CD4-positive, alpha-beta T cell treated with Interferon alpha-2 for 1 hour (primary cell): ENCODE measurements around the gene SPTLC2.
"Not testable (repeated sequence)": the region's sequence is repeated elsewhere in the genome, so short reads cannot be mapped to it uniquely, and the experiment has no call there.

Experiments
- DNase-seq, 2 donors: peaks; one replicate each; pipeline ENCODE4 v3.0.0-alpha.2; 2020 to 2022

Gene SPTLC2

DNA sequence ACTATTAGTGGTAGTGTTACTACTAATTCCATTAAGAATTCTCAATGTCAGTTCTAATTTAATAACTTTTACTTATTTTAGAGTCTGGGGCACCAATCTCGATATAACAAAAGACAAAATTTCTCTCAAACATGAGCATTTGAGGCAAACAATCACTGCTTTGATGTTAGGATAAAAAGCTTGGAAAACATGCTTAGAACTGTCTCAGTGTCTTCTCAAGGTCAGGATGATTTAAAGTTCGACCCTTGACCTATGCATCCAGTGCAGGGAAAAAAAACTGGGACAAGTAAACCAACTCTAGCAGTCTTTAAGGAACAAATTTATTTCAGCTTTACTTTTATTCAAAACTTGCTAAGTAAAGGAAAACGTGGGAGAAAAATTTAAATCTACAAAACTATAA lies 31.1 kb downstream of the SPTLC2 start:
- DNase-seq, result no peak

DNA sequence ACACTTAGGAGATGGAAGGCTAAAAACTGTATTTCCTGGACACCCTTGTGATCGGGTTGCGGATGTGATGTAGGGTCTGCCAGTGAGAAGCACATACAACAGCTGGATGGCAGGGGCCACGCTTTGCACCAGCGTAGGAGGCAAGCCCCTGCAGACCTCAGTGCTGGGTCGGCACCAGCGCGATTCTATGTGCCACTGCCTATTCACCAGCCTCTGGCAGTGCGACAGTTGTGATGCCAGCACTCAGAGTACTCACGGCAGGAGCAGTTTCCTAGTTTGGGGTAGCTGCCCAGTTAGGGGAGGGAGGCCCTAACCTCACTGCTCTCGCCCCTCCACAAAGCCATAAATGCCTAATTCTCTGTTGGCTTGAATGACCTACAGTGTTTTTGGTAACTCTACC lies 31.6 kb downstream of the SPTLC2 start:
- no peak for DNase-seq

DNA sequence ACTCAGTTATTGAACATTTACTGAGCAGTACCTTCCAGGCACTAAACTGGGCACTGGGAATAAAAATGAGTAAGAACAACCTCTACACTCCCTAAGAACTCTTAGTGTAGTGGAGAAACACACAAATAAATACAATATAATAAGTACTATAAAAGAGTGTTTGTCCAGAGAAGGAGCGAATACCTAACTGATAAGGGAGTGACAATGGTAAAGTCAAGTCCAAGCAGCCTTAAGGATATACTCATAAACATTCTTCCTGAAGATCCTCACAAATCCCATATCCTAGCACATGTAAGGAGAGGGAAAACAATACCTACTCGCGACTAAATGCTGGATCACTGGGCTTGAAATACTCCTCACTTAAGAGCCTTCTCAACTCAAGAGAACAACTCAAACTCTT lies 32.8 kb downstream of the SPTLC2 start:
- no peak for DNase-seq

DNA sequence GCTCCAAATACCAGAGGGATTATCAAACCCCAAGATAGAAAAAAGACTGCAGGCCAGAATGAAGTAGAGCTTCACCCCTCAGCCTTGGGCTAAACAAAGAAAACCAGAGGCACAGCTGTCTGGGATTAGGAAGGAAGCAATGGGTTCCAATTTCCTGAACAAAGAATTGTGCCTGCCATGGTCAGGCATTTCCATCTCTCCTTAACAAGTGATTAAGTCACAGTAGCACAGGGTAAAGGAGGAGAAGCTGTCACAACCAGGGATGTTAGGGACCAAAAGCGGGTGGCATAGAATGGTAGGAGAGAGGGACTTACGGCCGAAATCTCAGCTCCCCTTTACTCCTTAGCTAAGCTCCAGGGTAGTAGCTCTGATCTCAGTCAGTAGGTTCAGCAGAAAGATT lies 33.9 kb downstream of the SPTLC2 start:
- no peak for DNase-seq

DNA sequence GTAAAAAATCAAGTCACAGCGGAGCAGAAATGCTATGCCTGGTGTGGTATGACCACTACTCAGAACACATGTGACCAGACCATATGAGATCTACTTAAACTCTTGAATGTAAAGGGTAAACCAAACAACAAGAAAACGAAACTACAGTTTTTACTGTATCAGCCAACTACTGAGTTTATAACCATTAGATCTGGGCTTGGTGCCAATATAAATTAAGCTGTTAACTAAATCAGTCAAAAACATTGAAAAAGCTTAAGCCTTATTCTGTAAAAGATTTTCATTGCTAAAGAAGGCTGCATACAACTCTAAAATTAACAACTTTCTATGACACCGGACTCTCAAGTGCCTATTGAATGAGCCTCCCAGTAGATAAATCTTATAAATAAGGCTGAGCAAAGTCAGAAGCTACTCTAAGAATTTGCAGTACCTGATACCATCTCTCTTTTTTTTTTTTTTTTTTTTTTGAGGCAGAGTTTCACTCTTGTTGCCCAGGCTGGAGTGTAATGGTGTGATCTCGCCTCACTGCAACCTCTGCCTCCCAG lies 35.4 kb downstream of the SPTLC2 start:
- DNase-seq, result peak in 1 of 2 donors; percentile 70

DNA sequence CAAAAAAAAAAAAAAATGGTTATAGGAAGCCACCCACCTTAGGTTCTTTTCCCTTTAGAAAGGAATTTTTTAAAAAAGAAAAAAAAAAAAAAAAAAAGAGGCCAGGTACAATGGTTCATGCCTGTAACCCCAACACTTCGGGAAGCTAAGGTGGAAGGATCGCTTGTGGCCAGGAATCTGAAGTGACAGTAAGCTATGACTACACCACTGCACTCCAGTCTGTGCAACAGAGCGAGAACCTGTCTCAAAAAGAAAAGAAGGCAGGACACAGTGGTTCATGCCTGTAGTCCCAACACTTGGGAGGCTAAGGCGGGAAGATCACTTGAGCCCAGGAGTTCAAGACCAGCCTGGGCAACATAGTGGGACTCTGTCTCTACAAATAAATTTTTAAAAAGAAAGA lies 36.0 kb downstream of the SPTLC2 start:
- DNase-seq, result no peak

DNA sequence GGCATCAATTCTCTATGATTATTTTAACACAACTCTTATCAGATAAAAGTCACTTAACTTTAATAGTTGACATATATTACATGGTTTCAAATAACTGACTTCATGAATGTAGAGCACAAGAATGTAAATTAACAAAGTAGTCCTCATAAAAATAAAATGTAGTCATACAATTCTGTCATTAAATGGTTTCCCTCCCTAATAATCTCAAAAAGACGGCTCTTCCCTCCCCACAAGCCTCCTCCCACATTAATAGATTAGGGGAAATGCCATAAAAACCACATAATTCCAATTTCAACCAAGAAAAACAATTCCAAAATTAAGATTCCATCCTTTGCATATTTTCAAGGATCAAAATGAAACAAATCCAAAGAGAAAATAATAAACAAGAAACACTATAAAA lies 36.7 kb downstream of the SPTLC2 start:
- DNase-seq, result no peak

DNA sequence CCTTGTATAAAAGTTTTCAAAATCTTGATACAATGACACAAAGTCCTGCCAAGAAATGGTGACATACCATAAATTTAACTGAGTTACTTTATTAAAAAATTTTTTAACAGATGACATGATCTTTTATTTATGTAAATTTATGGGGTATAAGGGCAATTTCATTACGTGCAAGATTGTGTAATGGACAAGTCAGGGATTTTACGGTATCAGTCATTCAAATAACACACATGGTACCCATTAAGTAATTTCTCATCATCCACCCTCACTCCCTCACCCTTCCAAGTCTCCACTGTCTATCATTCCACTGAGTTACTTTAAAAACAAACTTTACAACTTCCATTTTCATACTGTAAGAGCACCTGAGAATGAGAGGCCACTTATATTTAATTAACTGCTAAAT lies 37.4 kb downstream of the SPTLC2 start:
- DNase-seq, result no peak

DNA sequence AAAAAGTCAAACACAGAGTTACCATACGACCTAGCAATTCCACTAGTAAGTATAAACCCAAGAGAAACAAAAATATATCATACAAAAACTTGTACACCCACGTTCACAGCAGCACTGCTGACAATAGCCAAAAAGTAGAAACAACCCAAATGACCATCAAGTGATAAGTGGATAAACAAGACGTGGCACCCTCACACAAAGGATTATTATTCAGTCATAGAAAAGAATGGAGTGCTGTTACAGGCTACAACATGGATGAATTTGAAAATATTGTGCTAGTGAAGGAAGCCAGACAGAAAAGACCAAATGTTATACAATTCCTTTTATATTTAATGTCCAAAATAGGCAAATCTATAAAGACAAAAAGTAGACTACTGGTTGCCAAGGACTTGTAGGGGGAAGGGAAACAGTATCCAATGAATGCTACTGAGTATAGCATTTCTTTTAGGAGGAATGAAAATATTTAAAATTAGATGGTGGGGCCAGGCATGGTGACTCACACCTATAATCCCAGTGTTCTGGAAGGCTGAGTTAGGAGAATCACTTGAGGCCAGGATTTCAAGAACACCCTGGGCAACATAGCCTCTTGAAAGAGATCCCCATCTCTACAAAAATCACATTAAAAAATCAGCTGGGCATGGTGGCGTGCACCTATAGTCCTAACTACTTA lies 41.9 kb downstream of the SPTLC2 start:
- no peak for DNase-seq

DNA sequence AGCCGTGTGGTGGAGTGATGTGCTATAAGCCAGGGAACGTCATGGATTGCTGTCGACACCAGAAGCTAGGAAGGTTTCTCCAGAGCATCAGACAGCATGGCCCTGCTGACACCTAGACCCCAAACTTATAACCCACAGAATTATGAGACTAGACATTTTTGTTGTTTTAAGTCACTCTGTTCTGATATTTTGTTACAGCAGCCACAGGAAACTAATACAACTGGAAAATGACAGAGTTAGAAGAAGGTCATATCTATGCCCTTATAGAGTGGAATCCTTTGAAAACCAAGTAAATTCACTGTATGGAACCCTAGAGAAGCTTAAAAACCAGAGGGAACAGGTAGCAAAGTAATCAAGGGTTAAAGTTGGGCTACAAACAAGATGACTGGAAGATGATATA lies 42.5 kb downstream of the SPTLC2 start:
- no peak for DNase-seq

DNA sequence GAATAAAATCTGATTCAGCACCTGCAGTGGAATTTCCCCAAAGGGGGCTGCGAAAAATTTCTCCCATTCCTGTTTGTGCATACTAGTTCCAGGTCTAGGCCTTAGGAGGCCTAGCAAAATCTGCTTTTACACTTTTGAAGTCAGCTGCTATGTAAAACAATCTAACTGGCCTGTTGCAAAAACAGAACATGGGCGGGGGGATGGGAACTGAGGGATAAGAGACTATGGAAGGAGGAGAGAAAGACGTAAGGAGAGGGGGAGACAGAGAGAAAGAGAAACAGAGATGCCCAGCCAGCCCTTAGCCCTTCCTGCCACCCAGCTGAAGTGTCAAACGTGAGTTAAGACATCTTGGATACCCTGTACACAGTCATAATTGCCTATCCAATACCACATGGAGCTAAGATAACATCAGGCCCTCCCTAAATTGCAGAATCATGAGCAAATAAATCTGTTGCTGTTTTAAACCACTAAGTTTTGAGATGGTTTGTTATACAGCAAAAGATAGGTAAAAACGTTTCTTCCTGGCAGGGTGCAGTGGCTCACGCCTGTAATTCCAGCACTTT lies 45.6 kb downstream of the SPTLC2 start:
- no peak for DNase-seq

DNA sequence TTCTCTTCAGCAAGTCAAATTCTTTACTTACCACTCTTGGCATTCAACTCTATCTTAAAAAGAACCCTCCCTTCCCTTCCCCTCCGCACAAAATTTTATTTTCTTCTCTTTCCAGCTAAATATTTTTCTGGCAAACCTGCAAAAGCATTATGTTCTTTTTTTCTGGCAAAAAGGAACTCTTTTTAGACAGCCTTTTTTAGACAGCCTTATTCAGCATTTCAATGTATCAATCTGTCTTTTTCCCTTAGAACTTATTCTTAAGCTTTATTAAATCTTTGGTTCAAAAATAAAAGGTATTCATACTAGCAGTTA lies 50.5 kb downstream of the SPTLC2 start:
- DNase-seq, result no peak

DNA sequence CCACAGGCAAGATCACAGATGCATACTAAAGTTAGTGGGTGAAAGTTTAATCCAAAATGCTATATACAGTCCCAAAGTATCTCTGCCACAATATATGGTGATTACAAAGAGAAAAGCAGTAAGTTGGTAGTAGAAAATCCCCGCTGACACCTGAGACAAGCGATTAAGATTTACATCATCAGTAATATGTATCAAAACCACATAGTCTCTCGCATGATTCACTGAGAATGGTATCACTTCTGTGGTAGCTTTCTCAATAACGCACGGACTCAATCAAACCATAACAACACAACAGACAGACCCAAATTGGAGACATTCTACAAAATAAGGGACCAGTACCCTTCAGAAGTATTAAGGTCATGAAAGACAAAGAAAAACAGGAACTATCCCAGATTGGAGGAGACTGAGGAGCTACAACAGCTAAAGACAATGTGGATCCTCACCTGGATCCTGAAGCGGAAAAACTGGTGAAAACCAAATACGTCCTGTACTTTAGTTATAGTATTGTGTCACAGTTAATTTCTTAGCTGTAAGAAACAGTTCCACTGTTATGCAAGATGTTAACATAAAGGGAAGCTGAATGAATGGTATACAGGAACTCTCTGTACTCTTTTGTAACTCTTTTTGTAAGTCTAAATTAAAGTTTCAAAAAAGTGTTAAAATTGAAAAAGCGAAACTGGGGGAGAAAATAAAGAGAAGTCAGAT lies 51.0 kb downstream of the SPTLC2 start:
- DNase-seq, result no peak

DNA sequence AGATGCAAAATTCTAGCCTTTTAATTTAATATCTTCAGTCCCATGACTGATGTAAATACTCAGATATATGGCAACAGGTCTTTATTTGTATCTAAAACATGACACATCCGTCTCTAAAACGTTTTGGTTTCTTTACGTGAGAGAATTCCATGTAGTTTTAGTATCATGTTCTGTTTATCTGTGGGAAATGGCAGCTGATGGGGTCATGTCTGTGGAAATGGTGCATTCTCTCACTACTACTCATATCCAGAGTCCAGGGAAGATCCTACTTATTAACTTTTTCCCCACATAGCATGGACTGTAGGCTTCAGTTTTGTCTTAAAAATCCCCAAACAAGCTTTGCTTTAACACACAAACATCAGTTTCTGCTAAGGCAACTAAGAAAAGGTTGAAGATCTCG lies 53.8 kb downstream of the SPTLC2 start:
- no peak for DNase-seq

DNA sequence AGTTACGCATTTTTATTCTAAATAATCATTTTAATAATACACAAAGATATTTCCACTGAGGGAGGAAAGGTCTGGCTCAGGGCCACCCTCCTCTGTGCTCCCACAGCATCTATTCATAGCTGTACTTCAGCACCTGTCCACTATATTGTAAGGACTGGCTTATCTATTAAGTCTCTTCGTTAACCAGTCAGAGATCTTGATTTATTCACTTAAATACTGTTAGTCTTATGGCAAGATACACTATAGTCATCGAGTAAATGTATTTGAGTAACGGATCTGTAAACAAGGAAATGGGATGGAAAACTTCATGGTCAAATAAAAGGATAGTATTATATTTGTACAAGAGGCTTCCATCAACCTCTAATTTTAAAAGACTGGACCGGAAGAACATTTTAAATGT lies 54.6 kb downstream of the SPTLC2 start:
- no peak for DNase-seq

DNA sequence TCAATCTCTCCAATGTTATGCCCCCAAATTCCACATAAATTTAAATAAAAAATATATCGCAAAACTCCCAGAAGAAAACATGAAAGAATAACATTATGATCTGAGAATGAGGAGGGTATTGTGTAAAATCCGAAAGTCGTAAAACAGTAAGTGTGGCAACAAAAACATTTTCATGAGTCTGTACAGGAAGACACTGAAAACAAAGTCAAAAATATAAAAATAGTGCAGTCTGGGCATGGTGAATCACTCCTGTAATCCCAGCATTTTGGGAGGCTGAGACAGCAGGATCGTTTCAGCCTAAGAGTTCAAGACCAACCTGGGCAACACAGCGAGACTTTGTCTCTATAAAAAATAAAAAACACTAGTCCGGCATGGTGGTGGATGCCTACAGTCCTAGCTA lies 57.1 kb downstream of the SPTLC2 start:
- no peak for DNase-seq

DNA sequence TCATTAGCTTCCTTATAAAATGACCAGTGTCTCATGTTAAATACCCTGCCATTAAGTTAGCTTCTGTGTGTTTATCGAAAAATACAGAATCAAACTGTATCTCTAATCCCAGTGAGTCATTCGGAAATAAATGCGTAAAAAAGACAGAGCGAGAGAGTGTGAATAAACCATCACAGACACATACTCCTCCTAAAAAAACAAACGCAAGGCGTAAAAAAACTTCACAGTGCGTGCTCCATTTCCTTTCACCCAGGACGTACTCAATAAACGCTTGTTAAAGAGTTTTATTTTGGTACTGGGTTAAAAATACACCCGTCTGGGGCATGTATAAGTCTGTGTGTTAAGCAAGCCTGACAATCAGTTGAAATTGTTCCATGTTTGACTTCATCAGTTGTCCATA lies 59.0 kb downstream of the SPTLC2 start:
- no peak for DNase-seq

DNA sequence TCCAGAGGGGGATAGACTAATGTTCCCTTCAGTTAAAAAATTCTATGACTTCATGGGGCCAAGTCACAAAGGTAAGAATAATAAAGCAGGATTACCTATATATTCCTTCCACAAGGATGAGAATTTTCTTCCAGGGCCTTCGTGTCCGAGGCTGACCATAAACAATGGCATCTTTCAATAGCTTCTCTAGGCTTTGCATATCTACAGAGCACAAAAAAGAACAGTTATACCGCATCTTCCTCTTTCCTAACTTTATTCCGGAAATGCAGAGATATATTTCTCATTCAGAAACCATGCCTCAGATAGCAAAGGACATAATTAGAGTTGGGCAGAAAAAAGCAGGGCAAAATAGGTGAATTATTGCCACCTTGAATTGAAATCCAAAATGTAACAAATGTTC lies 59.5 kb downstream of the SPTLC2 start:
- no peak for DNase-seq

DNA sequence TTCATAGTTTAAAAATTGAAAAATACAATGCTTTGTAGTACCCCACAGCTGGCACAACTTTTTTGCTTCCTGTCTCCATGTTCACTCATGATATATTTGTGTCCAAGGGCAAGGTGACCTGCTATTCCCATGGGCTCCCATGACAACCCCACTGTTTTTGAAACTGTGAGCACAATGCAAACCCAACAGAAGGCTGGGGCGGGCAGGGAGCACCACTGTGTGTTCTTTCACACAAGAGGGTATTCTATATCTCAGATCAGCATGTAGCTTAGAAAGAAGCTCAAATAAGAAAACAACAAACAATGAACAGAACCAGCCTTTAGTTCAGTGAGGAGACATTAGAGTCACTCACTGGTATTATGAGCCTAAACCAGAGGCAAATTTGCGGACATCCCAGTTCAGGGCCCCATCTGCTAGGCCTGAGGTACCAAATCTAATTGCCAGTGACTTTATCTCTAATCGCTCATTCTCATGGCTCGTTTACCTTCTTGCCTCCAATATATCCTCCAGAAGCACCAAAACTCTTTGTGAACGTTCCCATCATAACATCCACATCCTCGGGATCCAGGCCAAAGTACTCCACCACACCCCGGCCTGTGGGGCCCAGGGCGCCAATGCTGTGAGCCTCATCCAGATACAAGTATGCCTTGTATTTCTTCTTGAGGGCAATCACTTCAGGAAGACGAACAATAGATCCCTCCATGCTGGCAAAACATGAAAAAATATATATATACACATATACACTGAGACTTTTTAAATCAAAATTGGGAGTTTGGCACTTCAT lies 61.4 kb downstream of the SPTLC2 start:
- no peak for DNase-seq

DNA sequence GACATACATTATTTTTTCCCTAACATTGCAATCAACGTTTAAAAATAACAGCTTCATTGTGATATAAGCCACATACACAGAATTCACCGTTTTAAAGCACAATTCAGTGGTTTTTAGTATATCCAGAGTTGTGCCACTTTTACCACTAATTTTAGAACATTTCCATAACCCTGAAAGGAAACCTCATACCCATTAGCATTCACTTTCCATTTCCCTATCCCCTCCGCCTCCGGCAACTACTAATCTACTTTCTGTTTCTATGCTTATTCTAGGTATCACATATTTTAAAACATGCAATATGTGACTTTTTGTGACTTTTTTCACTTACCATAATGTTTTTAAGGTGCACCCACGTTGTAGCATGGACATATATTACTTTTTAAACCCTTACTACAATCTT lies 62.2 kb downstream of the SPTLC2 start:
- DNase-seq, result peak in 1 of 2 donors; percentile 28

DNA sequence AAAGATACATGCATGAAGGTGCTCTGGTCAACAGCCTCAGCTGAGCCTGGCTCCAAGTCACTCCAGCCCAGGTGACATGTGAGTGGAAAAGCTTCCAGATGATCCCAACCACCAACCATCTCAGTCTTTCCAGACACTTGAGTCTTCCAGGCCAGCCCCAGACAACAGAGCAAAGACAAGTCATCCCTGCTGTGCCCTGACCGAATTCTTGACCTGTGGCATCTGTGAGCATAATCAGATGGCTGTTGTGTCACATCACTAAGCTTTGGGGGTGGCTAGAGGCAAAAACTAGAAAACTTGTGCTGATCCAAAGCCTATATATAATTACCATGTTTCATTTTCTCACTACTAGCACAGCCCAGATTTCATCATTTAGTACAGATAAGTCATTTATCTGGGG lies 67.0 kb downstream of the SPTLC2 start:
- no peak for DNase-seq

DNA sequence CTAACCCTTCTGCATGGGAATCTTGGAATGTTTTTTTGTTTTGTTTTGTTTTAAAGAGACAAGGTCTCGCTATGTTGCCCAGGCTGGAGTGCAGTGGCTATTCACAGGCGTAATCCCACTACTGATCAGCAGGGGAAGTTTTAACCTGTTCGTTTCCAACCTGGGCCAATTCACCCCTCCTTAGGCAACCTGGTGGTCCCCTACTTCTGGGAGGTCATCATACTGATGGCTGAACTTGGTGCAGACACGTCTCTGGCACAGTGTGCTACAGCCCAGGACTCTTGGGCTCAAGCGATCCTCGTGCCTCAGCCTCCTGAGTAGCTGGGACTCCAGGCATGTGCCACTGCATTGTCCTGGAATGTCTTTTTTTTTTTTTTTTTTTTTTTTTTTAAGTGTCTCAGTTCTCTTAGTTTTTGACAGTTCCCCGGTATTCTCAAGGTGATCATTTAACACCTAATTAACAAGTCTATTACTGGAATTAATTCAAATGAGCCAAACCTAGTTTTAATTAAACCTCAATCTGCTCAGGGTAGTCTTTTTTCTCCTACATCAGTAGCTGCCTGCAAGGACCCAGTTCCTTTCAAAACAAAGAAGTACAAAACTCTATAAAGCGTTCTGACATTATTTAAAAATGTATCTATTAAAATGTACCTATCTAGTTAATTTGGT lies 68.8 kb downstream of the SPTLC2 start:
- DNase-seq, result no peak

DNA sequence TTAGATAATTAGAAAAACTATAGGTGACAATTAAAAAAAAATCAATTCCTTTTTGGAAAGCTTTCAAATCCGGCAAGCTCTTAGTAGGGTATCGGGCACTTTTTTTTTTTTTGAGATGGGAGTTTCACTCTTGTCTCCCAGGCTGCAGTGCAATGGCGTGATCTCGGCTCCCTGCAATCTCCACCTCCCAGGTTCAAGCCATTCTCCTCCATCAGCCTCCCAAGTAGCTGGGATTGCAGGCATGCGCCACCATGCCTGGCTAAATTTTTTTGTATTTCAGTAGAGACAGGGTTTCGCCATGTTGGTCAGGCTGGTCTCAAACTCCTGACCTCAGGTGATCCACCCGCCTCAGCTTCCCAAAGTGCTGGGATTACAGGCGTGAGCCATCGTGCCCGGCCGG lies 71.3 kb downstream of the SPTLC2 start:
- DNase-seq, result not testable (repeated sequence)
